MM.1S (cell line): ENCODE measurements around the gene PSMD14.

Experiments used
- CTCF ChIP-seq: fragments of 300-600 bp; sonication (generic); IDR thresholded peaks from 2 replicates; pipeline ENCODE4 v1.5.1; 2016; ENCODE audit warnings: antibody characterized with exemption, low read length, mixed read lengths
- EZH2 ChIP-seq: fragments of 300-600 bp; sonication (generic); optimal IDR thresholded peaks from 2 replicates; pipeline ENCODE3; 2017; ENCODE audit warnings: low read depth, mild to moderate bottlenecking, antibody characterized with exemption, low read length, mixed read lengths
- EZH2phosphoT487 ChIP-seq: fragments of 300-600 bp; sonication (generic); IDR thresholded peaks from 2 replicates; pipeline ENCODE4 v1.6.1; 2018; ENCODE audit warnings: antibody characterized with exemption, low read length

- TF ChIP-seq CTCF (no peak), EZH2 (no peak), EZH2phosphoT487 (no peak)
Measured at GRCh38 chr2:161367675-161368074, 59.5 kb downstream of the PSMD14 start.
